Pulmonary artery endothelial cell (primary cell): Measurements from ENCODE around the gene CRYBG3. TPM values are rescaled to one million over a fixed set of nuclear protein-coding genes. Genes with fewer than 3 reads are reported as not detected.

Experiments used
- DNase-seq: peaks from one replicate; pipeline ENCODE4 v3.0.0-alpha.2; 2011; ENCODE audit warnings: low read depth, low spot score
- total RNA-seq: library from RNA; depleted of rRNA; stranded (reverse); fragments of >200 nt; gene quantifications from 2 replicates; pipeline ENCODE4 v1.2.3, GENCODE V29; 2014

CRYBG3 gene
- total RNA-seq, 1 donor from 2014 or later: 21.3 TPM

DNA sequence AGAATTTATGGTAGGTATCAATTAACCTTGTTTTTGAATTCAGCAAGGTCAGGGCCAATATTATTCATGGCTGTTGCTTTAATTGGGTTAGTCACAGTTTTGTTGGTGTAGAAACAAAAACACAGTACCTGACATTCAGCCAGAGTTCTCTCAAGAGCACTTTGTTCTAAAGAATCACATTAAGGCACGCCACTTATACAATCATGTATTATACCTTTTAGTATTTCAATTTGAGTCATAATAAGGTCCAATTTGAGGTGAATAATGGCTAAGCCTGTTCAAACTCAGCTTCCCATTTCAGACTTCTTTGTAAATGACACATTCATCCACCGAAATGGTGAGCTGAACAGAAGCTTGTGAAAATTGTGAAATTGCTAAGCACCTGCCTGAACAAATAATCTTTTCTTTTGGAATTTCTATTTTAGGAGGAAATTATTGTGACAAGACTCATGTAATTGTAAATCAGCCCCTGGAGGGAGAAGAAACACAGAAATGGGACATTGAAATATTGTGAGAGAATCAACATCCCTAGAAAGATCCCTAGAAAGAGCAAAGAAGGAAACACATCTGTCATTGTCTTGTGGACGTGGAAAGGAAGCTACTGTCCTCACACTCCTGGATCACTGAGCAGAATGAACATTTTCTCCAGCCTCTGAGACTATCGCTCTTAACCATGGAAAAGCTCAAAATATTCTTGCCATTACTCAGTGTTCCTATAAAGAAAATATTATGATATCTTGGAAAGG is 121.2 kb downstream of the CRYBG3 start:
- no peak for DNase-seq

DNA sequence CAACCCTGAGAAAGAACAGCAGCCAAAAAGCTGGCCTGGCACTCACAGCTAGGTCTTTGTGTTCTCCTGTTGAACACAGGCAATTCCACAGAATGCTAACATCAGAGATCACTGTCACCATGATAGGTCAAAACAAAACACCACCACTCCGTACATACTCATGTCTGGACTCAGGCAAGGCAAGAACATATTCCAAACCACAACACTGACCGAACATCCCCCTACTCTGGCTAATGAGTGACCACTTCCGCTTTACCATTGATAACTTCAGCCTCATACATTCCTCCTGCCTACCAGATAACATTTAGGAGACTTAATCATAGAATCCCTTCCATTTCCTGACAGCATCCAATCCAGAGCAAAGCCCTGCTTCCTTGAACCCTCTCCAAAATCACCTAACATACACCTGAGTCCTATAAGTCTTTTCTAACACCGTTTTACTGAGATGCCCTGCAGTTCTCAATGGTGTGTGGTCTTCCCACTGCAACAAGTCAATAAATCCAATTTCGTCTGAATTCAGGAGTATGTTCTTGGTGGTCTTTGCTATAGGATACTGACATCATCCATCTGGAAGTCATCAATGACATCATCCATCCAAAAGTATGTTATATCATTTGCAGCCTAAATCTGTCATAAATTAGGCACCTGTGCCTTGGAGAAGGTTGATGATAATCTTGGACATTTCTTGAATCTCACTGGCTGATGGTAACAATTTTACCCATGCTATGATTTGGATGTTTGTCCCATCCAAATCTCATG is 126.7 kb downstream of the CRYBG3 start:
- DNase-seq: no peak

DNA sequence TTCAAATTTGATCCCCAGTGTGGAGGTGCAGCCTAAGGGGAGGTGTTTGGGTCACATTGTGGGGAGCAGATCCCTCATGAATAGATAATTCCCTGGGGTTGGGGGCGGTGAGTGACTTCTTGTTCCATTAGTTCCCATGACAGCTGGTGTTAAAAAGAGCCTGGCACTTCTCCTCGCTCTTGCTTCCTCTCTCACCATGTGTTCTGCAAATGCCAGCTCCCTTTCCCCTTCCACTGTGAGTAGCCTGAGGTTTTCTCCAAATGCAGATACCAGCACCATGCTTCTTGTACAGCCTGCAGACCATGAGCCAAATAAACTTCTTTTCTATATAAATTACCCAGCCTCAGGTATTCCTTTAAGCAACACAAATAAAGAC is 127.3 kb downstream of the CRYBG3 start:
- DNase-seq: no peak

DNA sequence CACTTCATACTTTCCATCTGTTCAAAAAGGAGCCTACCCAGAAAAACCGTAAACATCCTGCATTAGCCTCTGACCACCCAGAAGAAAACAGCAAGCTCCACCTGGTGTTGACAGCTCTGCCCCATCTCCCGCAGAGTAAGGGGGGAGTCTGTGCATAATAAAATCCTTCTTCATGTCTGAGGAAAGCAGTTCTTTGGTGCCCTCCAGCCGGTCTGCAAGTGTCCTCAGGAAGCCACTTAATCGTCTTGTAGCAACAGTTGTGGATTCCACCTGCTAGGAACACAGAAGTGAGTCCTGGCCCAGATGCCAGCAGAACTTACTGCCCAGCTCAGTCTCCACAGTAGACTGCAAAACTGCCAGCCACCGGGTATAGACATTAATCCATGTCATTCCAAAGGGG is 127.9 kb downstream of the CRYBG3 start:
- no peak for DNase-seq

DNA sequence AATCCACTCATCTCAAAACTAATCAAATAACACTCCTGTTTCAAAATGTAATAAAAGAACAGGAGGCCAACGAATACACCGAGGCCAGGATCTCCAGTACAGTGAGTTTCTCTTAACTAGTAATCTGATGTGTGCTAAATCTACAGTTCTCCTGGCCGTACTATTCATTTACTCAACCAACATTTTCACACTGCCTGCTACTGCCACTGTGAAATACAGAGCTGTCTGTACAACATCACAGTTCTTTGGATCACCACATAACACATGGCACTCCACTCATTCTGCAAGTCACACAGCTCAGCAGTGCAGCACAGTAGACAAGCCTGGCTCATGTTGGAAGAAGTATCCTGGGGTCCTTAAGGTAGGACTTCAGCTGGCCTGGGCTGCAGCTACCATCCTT is 128.5 kb downstream of the CRYBG3 start:
- no peak for DNase-seq

DNA sequence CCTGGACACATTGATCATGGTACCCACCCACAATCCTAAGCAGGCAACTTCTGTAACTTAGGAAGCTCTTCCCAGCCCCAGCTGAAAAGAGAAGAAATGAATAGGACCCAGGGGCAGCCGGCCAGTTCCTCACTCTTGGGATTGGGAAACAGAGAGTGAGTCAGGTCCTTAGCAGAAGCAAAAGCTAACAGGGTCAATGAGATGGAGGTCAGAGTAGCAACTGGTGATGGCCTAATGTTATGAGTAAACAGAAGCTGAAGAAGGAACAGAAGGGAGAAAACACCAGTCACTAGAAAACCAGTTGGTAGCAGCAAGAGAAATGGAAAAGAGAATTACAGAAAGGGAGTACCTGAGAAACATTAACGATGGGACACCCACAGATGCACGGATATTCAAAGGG is 130.5 kb downstream of the CRYBG3 start:
- DNase-seq: no peak

DNA sequence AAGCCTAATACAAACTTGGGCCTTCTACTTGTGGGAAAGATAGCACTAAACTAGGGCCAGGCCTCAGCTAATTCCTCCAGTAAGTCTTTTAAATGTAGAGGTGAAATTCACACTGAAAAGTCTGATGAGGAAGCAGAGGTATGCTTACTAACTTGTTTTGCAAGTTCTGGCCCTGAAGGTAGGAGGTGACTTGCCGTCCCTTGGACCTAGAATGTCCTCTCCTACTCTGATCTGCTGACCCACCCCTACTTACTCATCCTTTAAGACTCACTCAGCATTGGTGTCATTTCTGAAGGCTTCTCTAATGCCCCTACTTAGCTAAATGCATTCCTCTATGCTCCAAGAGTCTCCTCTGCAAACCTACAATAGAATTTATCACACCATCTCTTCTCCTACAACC is 131.1 kb downstream of the CRYBG3 start:
- DNase-seq: no peak

DNA sequence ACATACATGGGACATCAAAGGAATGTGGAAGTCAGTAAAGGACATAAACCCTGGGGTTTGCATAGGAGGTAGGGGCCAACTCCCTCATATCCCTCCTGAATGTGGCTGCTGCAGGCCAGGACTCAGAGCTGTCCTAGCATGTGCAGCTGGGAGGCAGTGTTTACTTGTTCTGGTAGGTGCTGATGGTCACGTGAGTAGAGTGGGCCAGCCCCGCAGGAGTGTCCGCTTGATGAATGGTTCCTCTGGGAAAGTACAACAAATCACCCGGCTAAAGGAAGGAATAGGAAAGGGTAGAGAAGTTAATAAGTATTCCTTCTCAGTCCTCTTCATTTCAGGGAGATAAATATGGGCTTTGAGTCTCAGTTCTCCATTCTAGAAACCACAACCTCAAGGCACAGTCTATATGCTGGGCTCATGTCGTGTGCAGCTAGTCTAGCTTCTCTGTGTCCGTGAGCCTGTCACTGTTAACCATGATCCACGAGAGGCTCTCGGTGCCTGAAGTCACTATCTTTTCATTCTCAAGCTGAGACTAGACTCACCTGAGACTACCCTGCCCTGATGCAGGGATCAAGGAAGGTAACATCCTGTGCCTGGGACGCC is 132.5 kb downstream of the CRYBG3 start:
- DNase-seq: no peak

DNA sequence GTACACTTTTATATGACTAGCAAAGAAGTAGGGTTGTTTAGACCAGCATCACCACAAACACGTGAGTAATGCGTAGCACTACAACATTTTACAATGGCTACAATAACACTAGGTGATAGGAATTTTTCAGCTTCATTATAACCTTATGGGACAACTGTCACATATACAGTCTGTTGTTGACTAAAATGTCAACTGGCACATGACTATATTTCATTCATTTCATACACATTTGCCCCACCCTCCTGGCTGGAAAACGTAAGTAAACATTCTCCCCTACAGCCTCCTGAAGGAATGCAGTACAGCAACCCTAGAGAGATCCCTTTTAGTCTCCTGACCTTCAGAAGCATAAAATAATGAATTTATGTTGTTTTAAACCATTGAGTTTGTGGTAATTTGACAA is 134.2 kb downstream of the CRYBG3 start:
- no peak for DNase-seq

DNA sequence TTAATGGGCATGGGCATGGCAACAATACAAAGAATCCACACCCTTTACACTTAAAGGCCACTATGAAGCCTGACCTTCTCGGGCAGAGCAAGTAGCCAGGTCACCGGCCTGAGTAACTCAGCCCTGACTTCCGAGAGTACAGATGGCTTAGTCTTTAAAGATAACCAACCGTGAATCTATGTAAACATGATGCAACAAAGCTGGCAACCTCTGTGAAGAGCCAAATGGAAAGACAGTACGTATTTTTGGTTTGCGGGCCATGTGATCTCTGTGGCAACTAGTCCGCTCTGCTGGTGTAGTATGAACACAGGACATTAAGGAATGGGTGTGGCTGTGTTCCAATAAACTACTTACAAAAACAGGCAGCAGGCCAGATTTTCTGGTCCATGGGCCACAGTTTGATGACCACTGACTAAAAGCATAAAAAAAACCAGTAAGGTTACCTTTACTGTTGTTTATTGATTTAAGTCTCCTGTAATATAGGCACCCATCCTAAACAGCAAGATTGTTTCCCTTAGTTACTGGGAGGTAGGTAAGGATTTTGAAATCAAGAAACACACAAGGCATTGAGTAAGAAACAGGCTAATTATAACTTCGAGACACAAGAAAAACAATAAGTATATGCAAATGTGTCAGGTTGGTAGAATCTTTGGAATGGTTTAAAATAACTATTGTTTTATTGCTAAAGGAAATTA is 136.0 kb downstream of the CRYBG3 start:
- DNase-seq: no peak

DNA sequence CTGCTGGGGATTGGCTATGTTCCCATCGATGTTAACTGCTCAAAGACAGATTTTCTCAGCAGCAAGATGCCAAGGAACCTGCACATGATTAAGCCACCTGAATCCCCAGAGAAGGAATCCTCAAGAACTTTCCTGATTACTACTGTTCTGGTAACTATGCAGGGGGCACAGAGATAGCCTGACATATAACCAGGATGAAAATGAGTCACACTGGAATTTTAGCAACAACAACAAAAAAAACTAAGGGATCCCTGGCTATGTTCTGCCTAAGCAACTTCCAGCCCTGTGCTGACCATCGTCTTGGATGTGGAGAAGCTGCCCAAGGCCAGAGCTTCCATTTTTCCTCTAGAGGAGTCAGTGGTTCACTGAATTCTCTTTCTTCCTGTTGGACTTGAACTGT is 136.6 kb downstream of the CRYBG3 start:
- DNase-seq: no peak

DNA sequence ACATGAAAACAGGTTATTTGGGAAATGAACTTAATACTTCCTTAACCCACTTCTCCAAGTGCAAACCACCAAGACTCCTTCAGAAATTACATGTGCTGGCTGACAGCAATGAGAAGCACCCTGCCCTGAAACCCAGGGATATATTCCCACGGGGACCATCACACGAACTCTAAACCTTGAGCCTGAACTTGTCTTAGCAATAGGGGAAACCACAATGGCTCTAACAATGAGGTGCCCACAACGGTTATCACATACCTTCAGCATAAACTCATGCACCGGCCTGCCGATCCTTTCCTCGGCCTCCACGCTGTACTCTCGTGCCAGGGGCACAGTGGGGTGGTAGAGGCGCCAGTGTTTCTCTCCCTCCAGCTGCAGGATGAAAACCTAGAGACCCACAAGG is 137.0 kb downstream of the CRYBG3 start:
- no peak for DNase-seq

DNA sequence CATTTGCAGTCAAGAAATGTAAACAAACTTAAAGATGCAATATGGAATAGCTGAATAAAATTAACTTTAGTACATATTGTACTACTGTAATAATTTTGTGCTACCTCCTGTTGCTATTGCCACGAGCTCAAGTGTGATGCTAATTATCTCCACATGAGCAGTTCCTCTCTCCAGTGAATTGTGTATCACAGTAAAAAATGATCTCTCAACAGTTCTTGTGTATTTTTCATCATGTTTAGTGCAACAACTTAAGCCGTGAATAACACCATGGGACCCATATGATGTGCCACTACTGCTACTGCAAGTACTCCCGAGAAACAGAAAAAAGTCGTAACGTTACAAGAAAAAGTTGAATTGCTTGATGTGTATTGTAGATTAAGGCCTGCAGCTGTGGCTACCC is 138.1 kb downstream of the CRYBG3 start:
- no peak for DNase-seq

DNA sequence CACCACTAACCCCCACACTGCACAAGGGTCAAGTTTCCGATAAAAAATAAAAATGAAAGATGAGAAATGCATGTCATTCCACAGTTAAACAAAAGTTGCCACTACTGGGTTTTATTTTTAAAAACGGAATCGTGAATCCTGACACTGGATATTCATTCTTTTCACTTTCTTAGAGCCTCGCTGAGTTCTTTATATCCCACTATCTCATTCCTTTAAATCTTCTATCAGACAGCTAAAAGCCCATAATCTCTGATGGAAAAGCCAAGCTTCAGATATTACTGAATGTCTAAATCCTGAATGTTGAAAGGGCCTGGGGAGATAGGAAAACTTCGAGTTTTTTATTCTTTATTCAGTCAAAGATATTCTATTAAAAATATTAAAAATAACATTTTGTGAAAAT is 138.7 kb downstream of the CRYBG3 start:
- no peak for DNase-seq

DNA sequence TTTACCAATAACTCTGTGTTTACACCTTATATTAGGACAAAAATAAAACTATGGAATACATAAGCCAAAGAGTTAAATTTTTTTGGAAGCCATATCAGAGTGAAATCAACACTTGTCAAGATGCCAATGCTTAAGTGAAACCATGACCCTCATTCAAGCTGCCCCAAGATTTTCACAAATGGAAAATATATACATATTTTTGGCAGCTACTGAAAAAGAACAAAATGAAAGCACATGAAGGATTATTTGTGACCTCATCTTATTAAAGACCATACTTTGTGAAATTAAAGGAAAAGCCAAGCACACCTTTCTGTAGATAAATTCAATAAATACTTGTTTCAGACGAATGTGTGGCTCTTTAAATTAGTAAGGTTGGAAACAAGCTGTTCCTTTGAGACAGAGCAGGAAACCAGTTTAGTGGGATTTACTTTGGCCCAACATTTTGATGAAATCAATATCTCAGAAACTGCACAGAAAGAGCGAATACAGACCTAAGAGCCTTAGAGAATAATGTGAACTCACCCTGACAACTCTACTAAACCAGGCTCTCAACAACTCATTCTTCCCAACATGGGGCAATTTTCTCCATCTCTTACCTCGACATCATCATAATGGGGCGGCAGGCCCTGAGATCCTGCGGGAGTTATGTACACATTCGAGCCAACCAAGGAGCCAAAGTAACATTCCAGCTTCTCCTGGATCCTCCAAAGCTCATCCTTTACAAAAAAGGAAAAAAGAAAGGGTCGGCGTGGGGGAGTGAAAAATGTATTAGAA is 139.4 kb downstream of the CRYBG3 start:
- no peak for DNase-seq

DNA sequence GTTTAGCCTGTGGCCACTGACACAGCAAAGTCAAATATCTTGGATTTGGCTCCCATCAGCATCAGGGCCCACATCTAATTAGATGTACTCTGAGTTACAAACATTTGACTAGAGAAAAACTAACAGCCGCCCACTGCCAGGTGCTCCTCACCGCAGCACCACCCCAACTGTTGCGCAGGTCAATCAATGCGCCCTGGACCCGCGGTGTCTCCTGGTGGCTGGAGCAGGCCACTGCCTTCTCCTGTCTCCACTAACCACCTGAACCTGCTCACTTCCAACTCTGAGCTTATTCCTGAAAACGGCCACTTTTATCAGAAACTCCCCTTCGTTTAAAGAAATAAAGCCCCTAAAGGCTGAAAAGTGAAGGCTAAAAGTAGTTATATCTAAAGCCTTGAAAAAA is 146.2 kb downstream of the CRYBG3 start:
- DNase-seq: no peak

DNA sequence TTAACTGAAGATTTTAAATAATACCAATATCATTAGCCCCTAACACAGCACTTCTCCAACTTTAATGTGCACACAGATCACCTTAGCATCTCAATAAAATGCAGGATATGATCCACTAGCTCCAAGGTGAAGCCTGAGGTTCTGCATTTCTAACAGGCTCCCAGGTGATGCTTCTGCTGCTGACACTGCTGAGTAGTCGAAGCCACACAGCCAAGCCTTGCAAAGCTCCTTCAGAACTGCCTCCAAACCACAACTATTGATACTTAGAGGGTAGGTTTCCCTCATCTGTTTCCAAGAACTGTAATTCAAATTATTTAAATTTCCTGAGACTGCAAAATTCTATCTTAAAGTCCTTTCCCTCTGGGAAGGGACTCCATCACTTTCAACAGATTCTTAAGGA is 146.6 kb downstream of the CRYBG3 start:
- no peak for DNase-seq

DNA sequence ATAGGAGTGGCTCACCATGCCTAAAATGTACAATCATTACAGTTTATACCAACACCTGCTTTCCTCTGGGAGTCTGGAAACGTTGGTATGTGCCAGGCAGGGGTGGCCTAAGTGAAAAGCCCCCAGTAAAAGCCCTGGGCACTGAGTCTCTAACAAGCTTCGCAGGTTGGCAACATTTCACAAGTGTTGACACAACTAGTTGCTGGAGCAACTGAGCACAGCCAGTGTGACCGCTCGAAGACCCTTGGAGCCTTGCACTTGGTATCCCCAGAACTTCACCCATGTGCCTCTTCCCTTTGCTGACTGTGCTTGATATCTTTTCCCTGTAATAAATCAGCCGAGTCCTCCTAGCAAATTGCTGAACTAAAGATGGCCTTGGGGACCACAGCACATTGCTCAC is 147.7 kb downstream of the CRYBG3 start:
- DNase-seq: no peak

DNA sequence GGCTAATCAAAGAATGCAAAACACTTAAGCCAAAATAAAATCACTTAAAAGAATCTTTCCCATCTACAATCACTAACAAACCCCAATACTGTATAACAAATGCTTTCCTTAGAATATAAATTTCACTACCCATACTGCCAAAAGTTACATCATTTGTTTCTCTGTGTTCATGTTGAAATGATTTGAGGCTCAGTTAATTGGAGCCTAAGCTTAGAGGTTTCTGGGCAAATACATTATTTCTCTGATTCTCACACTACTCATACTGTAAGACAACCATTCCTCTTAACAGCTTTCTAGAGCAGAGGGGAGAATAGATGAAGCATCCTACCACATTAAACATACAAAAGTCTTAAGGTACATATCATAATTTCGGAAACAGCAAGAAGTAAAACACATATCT is 148.3 kb downstream of the CRYBG3 start:
- no peak for DNase-seq

DNA sequence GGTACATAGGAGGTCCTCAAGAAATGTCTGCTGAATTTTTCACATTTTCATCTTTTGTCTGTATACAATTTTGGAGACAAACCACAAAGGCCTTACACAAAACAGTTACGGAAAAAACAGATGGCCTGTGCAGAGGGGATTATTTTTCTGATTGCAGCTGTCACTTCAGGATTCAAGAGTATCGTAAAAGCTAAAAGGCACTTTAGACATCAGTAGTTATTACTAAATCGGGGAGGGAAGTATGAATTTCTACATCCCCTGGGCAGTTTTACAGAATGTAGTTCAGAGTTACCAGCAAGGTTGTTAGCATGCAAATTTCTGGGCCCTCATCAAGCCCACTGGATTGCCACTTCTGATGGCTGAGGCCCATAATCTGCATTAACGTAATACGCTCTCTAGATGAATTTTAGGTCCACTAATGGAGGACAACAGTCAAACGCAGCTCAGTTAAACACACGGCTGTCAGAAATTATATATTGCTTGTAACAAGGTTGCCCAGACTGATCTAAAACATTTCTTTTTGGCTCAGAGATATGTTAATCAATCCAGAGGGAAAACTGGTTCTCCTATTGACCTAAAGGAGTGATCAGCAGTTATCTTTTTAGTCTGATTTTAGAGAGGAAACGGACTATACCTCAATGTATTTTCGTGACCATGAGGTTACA is 149.3 kb downstream of the CRYBG3 start:
- DNase-seq: no peak
